Tibial artery (tissue), 4 donors: ENCODE data around the gene RPH3AL.

ENCODE experiments used
- DNase-seq, 2 donors: peaks; one replicate each; pipeline ENCODE4 v3.0.0-alpha.2; 2019
- H3K27ac ChIP-seq, 2 donors: fragments of 200-600 bp; sonication (generic) in 1 of 2; 1 replicate in 1 of 2; 2 replicates in 1 of 2; pipeline ENCODE4 v1.5.1; 2018 to 2019; ENCODE audit warnings: mild to moderate bottlenecking in 1 of 2
- H3K27me3 ChIP-seq, 2 donors: fragments of 200-600 bp; sonication (generic) in 1 of 2; one replicate each; pipeline versions ENCODE4 v1.5.1 to v1.6.0; 2016 to 2019
- H3K36me3 ChIP-seq, 3 donors: fragments of 200-600 bp; sonication (generic) in 2 of 3; one replicate each; pipeline ENCODE4 v1.5.1; 2016 to 2019; ENCODE audit warnings: mild to moderate bottlenecking in 2 of 3
- H3K4me1 ChIP-seq, 4 donors: fragments of 200-600 bp; sonication (generic) in 2 of 4; 1 replicate in 3 of 4; 2 replicates in 1 of 4; pipeline ENCODE4 v1.5.1; 2016 to 2019
- H3K4me3 ChIP-seq, 2 donors: fragments of 200-600 bp; sonication (generic) in 1 of 2; 1 replicate in 1 of 2; 2 replicates in 1 of 2; pipeline ENCODE4 v1.5.1; 2018 to 2019; ENCODE audit warnings: mild to moderate bottlenecking in 2 of 2
- H3K9me3 ChIP-seq, 3 donors: fragments of 200-600 bp; sonication (generic) in 1 of 3; one replicate each; pipeline ENCODE4 v1.5.1; 2016 to 2019
- CTCF ChIP-seq, 2 experiments: fragments of 200-600 bp in 1 of 2; fragments of 450-650 bp in 1 of 2; IDR thresholded peaks; one replicate each; pipeline ENCODE4 v1.5.1; 2017 to 2019; ENCODE audit warnings: antibody characterized with exemption in 2 of 2, mild to moderate bottlenecking in 1 of 2, moderate library complexity in 1 of 2
- intact Hi-C: fragments of 100-400 bp; cut with DNase I; formaldehyde crosslinking; loops from one replicate; pipeline ENCODE4 v1.15.0; 2023; ENCODE audit warnings: low total_unique reads

RPH3AL gene

GRCh38 chr17:258906-259305 is 93.7 kb downstream of the RPH3AL start:
- H3K36me3 ChIP-seq: peaks cover 0 to 3% (median 0%) of the 10 kb centered on the region in 3 donors
- no peak for DNase-seq
- intact Hi-C loops: no loop called here
- peaks cover 0 to 23% of the 10 kb centered on the region in 2 donors for H3K27me3 ChIP-seq
- H3K27ac ChIP-seq: no peak overlapping the region
- H3K9me3 ChIP-seq: no peaks in the 10 kb centered on the region
- TF ChIP-seq CTCF (IDR thresholded peaks at IDR 0.05): no peak
- no peak overlapping the region for H3K4me3 ChIP-seq
- H3K4me1 ChIP-seq: no peaks in the 10 kb centered on the region

- no peaks in the 10 kb centered on the region for H3K36me3 ChIP-seq
- no peaks in the 10 kb centered on the region for H3K4me1 ChIP-seq
- no peak overlapping the region for H3K27ac ChIP-seq
- intact Hi-C loops: no loop called here
- H3K9me3 ChIP-seq: no peaks in the 10 kb centered on the region
- TF ChIP-seq CTCF (IDR thresholded peaks at IDR 0.05): no peak
- H3K4me3 ChIP-seq: no peak overlapping the region
- peaks cover 0 to 23% of the 10 kb centered on the region in 2 donors for H3K27me3 ChIP-seq
- peak in 1 of 2 donors; percentile 38 for DNase-seq
Measured at GRCh38 chr17:258045-258734, 94.4 kb downstream of the RPH3AL start.

- no peaks in the 10 kb centered on the region for H3K36me3 ChIP-seq
- H3K9me3 ChIP-seq: no peaks in the 10 kb centered on the region
- no peak overlapping the region for H3K4me3 ChIP-seq
- no peak overlapping the region for H3K27ac ChIP-seq
- H3K4me1 ChIP-seq: no peaks in the 10 kb centered on the region
- DNase-seq: peak in 1 of 2 donors; percentile 32
- peaks cover 0 to 9% of the 10 kb centered on the region in 2 donors for H3K27me3 ChIP-seq
- no peak for TF ChIP-seq CTCF (IDR thresholded peaks at IDR 0.05)
- intact Hi-C loops: no loop called here
Measured at GRCh38 chr17:253091-253846, 99.3 kb downstream of the RPH3AL start.

GRCh38 chr17:252456-252855 is 100.2 kb downstream of the RPH3AL start:
- no peak overlapping the region for H3K27ac ChIP-seq
- TF ChIP-seq CTCF (IDR thresholded peaks at IDR 0.05): no peak
- no peaks in the 10 kb centered on the region for H3K4me1 ChIP-seq
- no peaks in the 10 kb centered on the region for H3K9me3 ChIP-seq
- peak in 1 of 2 donors; percentile 32 for DNase-seq
- no peaks in the 10 kb centered on the region for H3K36me3 ChIP-seq
- intact Hi-C loops: no loop called here
- peaks cover 0 to 15% of the 10 kb centered on the region in 2 donors for H3K27me3 ChIP-seq
- no peak overlapping the region for H3K4me3 ChIP-seq

GRCh38 chr17:251531-251930 is 101.1 kb downstream of the RPH3AL start:
- Histone ChIP-seq H3K4me3 (no peak overlapping the region), H3K27me3 (peaks cover 0 to 15% of the 10 kb centered on the region in 2 donors), H3K4me1 (no peaks in the 10 kb centered on the region), H3K27ac (no peak overlapping the region), H3K9me3 (no peaks in the 10 kb centered on the region), H3K36me3 (no peaks in the 10 kb centered on the region)
- DNase-seq: peak in 1 of 2 donors; percentile 53
- no peak for TF ChIP-seq CTCF (IDR thresholded peaks at IDR 0.05)
- intact Hi-C loops: no loop called here
